ENCODE data around the gene SLC7A1.

SLC7A1 gene

DNA sequence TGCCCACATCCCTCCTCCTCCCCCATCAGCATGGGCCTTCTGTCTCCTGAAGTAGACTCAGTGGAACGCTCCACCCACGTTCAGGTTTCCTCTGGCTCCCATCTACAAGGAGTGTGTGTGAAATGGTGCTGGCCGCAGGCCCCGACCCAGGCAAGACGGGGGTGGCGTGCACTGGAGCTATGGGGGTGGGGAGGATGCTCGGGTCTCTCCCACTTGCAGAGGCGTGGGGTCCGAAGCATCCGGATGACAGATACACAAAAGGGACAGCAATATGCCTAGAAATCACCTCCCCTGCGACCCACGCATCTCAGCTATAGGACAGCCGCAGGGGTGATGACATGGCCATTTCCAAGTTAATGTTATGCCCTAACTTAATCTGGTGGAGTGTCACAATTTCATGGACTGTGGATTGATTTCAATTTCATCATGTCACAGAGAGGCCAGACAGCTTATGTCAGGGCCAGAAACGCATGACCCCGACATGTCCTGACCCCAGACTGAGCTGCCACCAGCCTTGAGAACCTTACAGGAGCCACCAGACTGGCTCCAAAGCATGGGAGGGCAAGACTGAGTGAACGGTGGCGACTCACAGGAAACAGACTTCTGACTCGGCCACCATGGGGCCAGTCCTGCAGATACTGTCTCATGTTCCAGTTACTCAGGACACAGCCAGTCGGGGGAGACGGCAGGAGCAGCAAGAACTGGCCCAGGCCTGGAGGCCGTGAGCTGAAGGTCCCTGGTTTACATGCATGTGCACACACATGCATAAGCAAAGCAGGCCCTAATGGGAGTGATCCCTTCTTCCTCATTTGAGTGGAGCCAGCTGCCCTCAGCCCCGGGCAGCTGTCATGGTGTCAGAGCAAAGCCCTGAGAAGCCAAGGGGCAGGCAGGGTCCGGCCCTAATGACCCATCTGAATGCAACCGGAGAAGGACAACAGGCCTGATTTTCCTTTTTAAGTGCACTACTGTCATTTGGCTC, 82.2 kb downstream of the SLC7A1 start:
- in situ Hi-C loops (cut with MboI; ENCODE audit: low sequenced_read_pairs): loop anchor here (25.0 kb wide), 1 partner anchor 199 kb away; no protein-coding TSS in a partner anchor

DNA sequence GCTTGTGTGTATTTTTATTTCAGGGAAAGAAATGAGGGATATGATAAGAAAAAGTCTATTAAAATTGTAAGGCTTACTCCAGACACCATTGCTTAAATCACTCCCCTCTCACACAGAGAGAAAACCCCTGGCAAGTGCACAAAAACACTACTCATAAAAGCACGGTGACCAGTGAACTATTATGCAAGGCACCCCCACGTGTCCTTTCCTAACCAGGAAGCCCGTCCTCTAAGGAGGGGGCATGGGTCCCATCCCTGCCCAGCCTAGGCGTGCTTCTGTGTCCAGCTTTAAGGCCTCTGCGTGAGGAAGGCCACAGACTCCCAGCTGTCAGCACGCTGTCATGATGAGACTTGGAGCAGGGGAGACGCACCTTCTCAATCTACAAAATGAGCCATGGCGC, 83.5 kb downstream of the SLC7A1 start:
- in situ Hi-C loops (cut with MboI; ENCODE audit: low sequenced_read_pairs): loop anchor here (25.0 kb wide), 1 partner anchor 200 kb away; no protein-coding TSS in a partner anchor

DNA sequence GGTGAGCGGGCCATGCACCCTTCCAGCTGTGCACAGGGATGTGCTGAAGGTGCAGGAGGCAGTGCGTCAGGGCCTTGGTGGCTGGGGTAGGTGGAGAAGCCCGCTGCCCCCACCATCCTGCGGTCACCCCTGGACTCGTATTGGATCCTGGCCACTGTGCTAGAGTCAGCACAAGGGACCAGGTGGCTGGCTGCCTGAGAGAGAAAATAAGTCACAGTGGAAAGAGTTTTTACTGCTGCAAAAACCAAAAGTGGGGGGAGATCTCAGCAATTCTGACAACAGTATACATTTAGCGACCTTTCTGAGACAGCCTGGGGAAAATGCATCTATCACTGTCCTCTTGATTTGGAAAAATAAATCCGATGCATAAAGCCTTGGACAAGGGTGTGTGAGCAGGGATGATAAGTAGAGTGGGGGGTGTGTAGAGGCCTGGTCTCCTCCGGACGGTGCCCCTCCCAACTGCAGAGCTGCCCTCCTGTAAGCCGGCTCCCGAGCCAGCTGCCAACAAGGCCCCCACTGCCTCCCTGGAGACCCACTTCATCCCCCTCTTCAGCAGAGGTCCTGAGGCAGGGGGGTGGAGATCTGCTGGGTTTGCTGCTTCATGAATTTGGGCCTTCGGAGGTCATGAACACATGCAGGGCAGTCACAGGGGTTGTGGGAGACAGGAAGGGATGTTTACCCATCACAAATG, 84.2 kb downstream of the SLC7A1 start:
- in situ Hi-C loops (cut with MboI; ENCODE audit: low sequenced_read_pairs): loop anchor here (25.0 kb wide), 1 partner anchor 201 kb away; no protein-coding TSS in a partner anchor

DNA sequence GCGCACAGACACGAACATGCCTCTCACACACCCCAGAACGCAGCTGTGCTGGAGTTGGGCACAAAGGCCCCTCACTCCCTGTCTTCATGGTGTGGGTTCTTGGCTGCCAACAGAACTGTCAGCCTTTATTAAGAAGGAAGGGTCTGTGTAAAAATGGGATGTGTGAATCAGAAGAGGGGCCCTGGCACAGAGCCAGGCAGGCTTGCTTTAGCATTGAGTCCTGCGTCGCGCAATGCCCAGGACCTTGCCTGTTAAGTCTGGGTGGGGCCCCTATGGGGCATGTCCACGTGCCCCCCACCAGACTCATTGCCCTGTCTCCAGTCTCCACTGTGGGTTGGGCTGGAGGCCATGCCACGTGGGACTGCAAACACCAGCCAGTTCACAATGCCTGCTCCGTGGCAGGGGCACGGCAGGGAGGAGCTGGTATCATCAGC, 84.8 kb downstream of the SLC7A1 start:
- in situ Hi-C loops (cut with MboI; ENCODE audit: low sequenced_read_pairs): loop anchor here (25.0 kb wide), 1 partner anchor 202 kb away; no protein-coding TSS in a partner anchor

DNA sequence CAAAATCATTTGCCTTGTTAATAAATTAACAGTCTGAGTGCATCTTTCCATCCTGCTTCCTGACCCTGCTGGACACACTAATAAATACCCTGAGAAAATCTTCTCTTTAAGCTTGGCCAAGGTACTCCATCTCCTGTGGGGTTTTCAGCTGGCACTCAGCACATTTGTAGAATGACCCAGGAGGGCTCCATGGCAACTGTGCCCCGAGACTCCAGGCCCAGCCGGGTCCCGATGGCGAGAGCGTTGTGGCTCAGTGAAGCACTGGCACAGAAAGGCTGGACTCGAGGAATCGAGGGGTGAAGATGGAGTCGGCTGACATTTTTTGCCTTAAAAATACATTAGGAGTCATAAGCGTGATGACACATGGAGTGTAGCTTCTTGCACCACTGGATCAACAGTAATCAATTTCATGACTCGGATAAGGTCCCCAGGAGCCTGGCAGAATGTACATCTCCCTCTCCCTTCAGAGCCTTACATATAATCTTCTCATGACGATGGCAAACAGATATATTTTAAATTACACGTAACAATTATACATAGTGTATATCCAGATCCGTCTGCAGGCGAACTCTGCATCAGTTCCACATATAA, 85.4 kb downstream of the SLC7A1 start:
- in situ Hi-C loops (cut with MboI; ENCODE audit: low sequenced_read_pairs): loop anchor here (25.0 kb wide), 1 partner anchor 202 kb away; no protein-coding TSS in a partner anchor

DNA sequence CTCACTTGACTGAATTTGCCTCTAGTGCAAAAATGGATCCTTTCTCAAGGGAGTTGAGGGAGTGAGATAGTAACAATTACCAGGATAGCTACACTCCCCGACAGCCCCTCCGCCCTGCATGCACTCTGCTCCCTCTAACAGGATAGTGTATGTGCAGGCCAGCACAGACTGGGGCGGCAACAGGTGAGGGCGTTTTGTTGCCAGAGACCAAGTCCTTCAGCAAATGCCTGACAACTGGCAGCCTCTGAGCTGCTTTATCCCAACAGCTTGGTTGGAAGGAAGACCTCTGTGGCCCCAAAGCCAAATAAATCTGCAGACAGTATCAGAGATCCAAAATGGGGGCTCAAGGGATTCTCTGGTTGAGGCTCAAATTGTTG, 86.6 kb downstream of the SLC7A1 start:
- in situ Hi-C loops (cut with MboI; ENCODE audit: low sequenced_read_pairs): loop anchor here (25.0 kb wide), 1 partner anchor 203 kb away; no protein-coding TSS in a partner anchor

DNA sequence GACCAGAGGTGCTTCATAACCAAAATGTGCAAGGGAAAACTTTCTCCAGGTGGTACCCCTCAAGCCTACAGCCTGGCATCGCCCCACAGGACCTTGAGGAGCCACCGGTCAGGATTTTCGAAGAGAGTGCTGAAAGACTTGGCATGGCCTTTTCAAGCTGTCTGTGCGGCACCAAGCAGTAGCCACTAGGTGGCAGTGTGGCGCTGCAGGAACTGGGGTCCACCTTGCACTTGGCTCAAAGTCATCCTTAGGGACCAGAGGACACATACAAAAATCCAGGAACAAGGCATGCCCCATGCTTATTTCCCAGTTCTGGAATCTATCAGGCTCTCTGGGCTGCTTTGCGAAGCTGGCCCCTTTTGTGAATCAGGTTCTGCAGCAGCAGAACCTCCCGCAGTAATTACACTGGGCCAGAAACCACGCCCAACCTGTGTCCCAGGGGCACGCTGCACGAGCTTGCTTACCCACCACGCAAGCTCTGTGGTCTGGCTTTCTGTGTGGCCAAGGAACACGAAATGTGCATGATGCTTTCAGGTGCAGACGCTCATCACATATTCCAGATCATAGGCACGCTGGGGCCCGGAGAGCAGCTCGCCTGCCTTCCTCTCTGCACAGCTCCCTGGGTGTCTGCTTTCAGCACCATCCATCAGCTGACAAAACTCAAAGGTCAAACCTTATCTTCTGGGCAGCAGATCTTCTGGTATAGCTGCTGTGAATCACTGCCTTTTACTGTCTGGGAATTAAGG, 87.2 kb downstream of the SLC7A1 start:
- in situ Hi-C loops (cut with MboI; ENCODE audit: low sequenced_read_pairs): loop anchor here (25.0 kb wide), 1 partner anchor 204 kb away; no protein-coding TSS in a partner anchor

DNA sequence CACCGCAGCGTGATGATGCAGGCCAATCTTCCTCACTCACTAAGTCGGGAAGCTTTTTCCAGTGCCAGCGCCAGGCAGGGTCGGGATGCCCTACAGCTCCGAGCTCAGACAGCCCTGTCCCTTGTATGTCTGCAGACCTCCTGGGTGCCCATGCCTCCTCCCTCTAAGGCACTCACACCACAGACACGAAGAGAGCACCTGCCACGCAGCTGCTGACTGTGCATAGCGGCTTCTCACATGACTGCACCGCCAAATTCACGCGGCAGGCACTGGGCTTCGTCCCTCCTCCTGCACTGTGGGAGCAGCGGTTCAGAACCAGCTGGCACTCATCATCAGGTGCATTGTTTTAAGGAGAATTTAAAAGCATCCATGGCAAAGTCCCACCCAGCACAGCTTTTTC, 88.1 kb downstream of the SLC7A1 start:
- in situ Hi-C loops (cut with MboI; ENCODE audit: low sequenced_read_pairs): loop anchor here (25.0 kb wide), 1 partner anchor 205 kb away; no protein-coding TSS in a partner anchor

DNA sequence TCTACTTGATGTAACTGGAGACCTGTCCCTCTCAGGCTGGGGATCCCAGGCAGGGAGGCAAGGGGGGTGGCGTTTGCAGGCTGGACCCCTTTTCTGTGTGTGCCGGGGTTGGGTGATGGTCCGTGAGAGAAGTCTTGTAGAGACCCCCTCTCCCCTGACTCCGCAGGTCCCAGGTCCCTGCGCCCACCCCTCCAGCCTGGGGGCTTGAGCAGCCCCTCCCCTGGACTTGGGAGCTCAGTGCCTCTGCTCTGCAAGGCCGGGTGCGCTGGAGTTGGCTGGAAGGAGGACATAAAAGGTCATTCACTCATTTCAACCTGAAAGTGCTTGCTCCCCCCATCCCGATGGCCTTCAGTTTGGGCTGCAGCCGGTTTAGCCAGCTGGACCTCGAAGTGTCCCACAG, 89.5 kb downstream of the SLC7A1 start:
- in situ Hi-C loops (cut with MboI; ENCODE audit: low sequenced_read_pairs): loop anchor here (25.0 kb wide), 1 partner anchor 206 kb away; no protein-coding TSS in a partner anchor

DNA sequence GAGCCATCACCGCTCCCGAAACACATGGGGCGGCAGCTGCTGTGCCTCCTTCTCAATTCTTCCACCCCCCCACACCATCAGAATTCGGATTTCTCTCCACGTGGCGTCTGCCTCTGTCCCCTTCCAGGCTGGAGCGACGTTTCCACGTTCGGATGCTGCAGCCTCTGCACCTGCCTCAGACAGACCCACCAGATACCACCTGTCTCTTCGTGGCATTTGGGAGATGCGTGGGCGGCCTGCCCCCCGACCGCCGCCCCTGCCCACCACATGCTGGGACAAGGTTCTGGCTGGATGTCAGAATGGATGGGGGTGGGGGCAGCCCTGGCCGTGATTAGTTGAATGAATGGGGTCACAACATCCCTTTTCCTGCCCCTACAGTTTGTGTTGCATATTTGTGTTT, 90.0 kb downstream of the SLC7A1 start:
- in situ Hi-C loops (cut with MboI; ENCODE audit: low sequenced_read_pairs): loop anchor here (25.0 kb wide), 1 partner anchor 207 kb away; no protein-coding TSS in a partner anchor

DNA sequence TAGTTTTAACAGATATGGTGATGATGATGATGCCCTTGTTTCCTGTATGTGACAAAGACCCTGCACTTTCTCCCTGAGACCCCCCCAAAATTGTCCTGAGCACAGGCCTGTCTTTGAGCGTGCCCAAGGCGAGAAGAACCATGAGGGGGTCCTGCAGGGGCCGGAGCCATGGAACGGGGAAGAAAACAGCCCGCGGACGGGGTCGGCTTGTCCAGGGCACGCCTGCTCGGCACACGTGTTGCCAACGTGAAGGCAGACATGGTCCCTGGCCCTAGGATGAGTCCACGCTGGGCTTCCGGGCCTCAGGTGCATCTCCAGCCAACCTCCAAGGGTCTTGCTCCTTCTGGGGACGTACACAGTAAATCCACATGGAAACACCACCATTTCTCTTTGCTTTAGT, 90.8 kb downstream of the SLC7A1 start:
- in situ Hi-C loops (cut with MboI; ENCODE audit: low sequenced_read_pairs): loop anchor here (25.0 kb wide), 1 partner anchor 208 kb away; no protein-coding TSS in a partner anchor

DNA sequence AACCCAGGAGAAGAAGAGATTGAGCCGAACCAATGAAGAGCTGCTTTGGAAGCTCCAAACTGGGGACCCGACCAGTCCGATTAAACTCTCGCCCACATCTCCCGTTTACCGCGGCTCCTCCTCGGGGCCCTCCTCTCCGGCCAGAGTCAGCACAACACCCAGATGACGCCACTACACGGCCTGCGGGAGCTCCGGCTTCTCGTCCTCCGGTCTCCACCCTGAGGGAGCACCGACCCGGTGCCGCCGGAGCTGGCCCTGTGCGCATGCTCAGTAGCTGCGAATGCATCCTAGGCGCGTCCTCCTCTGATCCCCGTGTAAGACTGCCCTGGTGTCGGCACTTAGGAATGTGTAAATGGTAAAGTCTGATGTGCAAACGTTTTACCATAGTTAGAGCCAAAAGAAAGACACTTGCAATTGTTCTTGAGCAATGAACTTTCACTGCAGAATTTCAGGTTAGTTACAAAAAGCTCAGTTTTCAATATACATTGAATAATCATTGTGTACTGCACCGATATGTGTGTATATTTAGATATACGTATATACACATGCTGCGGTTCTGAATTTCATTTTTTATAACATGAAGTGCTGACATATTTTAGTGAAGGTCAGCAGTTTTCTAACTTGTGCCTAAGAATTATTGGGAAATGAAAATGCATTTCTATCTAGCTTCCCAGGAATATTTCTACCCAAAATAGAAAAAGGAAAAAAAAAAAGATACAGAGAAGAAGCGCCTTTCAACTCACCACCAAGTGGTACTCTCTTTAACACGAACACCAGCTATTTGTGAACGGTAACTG, 92.2 kb downstream of the SLC7A1 start:
- in situ Hi-C loops (cut with MboI; ENCODE audit: low sequenced_read_pairs): loop anchor here (25.0 kb wide), 1 partner anchor 209 kb away; no protein-coding TSS in a partner anchor

DNA sequence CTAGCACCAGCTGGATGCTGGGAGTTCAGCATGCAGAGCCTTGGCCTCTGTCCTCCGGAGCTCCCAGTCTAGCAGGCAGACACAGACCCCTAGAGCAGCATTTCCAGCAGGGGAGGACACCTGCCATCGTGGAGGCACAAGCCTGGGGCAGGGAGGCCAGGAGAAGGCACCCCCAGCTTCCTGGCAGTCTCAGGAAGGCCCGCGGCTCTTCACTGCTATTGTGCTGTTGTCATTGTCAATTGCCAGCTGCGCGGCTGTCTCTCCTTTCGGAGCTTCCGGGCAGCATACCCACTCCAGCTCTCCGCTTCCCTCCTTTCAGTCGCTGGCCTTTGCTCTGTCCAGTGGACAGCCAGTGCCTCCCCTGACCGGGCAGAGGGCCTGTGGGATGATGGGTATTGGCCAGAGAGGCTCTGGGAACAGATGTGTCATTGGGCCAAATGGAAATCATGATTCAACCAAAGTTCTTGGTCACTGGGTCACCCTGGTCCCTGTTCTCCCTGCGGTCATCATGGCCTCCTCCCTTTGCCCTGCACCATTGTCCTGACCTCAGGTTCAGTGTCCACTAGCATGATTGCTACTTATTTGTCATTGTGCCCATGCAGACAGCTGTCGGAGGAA, 93.0 kb downstream of the SLC7A1 start:
- in situ Hi-C loops (cut with MboI; ENCODE audit: low sequenced_read_pairs): loop anchor here (25.0 kb wide), 1 partner anchor 210 kb away; no protein-coding TSS in a partner anchor

DNA sequence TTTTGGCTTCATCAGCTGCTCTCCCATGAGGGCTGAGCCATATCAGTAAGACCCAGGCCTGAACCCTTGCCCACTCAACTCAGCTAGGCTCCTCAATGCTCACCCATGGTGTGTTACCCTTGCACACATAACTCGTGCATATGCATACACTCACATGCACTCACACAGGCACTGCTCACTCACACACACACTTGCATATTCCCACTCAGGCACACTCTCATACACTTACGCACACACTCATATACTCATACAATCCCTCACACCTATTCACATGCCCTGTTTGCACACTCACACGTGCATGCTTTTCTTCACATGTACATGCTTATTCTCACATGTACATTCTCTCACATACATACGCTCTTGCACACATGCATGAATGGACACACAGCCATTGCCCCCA, 93.8 kb downstream of the SLC7A1 start:
- in situ Hi-C loops (cut with MboI; ENCODE audit: low sequenced_read_pairs): loop anchor here (25.0 kb wide), 1 partner anchor 211 kb away; no protein-coding TSS in a partner anchor

DNA sequence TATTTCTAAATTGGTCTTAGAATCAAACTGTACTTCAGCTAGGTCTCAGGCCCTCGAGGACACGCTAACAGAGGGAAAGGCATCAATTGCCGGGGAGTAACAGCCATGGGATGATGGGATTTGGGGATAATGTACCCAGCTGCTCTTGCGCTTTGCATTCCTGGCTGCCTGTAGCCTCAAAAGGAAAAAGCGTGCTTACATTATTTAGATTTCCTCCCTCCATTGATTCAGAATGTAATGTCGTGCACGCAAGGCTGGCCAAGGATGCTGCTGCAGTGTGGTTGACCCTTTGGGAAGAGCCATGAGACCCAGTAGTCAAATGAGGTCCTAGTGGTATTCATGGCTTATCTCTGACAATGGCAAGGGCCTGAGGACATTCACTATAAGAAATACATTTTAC, 95.1 kb downstream of the SLC7A1 start:
- in situ Hi-C loops (cut with MboI; ENCODE audit: low sequenced_read_pairs): loop anchor here (25.0 kb wide), 1 partner anchor 212 kb away; no protein-coding TSS in a partner anchor

DNA sequence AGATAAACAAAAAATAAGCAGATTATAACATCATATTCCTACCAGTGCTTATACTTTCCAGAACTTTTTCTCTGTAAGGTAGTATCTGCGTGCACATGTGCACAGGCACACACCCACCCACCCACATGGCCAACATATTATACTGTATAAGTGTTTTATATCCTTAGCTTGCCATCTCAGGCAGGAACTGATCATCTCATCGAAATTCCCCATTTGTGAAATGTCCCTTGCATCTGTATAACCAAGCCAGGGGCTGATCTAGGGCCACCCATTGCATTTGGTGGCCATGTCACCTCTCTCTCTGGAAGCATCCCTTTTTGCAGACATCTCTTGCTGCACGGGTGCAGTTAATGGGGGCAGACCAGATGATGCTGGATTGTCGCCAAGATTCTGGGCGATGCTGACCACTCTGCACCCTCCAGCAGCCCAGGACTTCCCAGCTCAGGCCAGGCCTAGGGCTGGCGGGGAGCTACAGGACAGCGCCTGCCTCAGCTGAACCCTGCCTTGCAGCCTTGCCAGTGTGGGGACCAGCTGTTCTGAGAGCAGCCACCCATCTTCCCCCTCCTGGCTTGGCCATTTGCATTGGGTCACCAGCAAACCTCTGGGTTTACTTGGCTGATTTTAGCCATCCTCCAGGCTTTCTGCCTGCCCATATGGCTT, 95.9 kb downstream of the SLC7A1 start:
- in situ Hi-C loops (cut with MboI; ENCODE audit: low sequenced_read_pairs): loop anchor here (25.0 kb wide), 1 partner anchor 213 kb away; no protein-coding TSS in a partner anchor

DNA sequence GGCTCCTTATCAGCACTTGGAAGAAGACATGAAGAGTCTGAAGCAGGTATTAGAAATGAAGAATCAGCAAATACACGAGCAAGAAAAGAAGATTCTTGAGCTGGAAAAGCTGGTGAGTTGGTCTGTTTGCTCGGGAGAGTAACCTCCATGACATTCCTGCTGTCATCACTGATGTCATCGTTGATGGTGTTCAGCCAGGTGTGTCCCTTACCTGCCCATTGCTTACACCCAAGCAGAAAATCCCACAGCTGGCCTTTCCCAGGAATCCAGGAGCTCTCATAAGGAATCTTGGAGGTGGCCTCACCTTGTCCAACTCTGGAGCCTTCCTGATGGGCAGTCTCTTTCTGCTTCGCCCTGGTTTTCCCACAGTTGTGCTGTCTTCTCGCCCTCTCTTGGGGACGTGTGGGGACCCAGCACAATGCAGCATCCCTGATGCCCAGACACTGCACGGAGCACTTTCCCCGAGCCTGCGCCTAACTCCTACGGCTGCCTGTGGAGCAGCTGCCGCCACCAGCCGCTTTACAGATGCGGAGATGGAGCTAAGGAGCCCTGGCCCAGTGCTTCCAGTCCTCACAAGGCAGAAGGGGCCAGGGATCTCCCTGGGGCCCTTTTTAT, 97.0 kb downstream of the SLC7A1 start:
- in situ Hi-C loops (cut with MboI; ENCODE audit: low sequenced_read_pairs): no loop called here

Measured in HL-60/S4 (cell line).